GM18507 (cell line): ENCODE data around the gene GINS3.
"Not testable (repeated sequence)": the region's sequence is repeated elsewhere in the genome, so short reads cannot be mapped to it uniquely, and the experiment has no call there.

Experiments used
- DNase-seq: peaks from one replicate; pipeline ENCODE4 v3.0.0; 2011; ENCODE audit warnings: low read depth; ENCODE audit not compliant: insufficient read length; ENCODE audit errors: extremely low spot score
- FAIRE-seq: peaks from 2 replicates; lab custom pipeline; 2011; peaks lifted over from hg19 to GRCh38; lab: Jason Lieb, UNC

Gene GINS3

GRCh38 chr16:58384437-58385055 is 7.7 kb upstream of the GINS3 start:
- no peak for DNase-seq
- FAIRE-seq: no peak

GRCh38 chr16:58385218-58385773 is 7.0 kb upstream of the GINS3 start:
- no peak for FAIRE-seq
- DNase-seq: no peak

- FAIRE-seq (no peak), DNase-seq (no peak)
Observed at GRCh38 chr16:58389724-58390123, 2.5 kb upstream of the GINS3 start.

GRCh38 chr16:58393138-58393504 is 850 bp downstream of the GINS3 start:
- FAIRE-seq: peak; percentile 38
- no peak for DNase-seq

GRCh38 chr16:58396897-58397296 is 4.6 kb downstream of the GINS3 start:
- FAIRE-seq, DNase-seq: not testable (repeated sequence)

- no peak for DNase-seq
- FAIRE-seq: no peak
Observed at GRCh38 chr16:58399718-58400633, 7.7 kb downstream of the GINS3 start.

GRCh38 chr16:58401305-58401704 is 9.0 kb downstream of the GINS3 start:
- not testable (repeated sequence) for FAIRE-seq, DNase-seq

GRCh38 chr16:58402796-58403195 is 10.5 kb downstream of the GINS3 start:
- DNase-seq: no peak
- no peak for FAIRE-seq

- DNase-seq (no peak), FAIRE-seq (no peak)
Observed at GRCh38 chr16:58409316-58409973, 17.2 kb downstream of the GINS3 start.

GRCh38 chr16:58411336-58411735 is 19.1 kb downstream of the GINS3 start:
- no peak for FAIRE-seq

GRCh38 chr16:58411736-58412614 is 19.7 kb downstream of the GINS3 start:
- FAIRE-seq (no peak), DNase-seq (no peak)

More at GRCh38 chr16:58411336-58411735, 19.1 kb downstream of the GINS3 start:
- DNase-seq: no peak

- not testable (repeated sequence) for FAIRE-seq, DNase-seq
Observed at GRCh38 chr16:58412615-58412970, 20.3 kb downstream of the GINS3 start.

GRCh38 chr16:58413359-58413758 is 21.1 kb downstream of the GINS3 start:
- FAIRE-seq: no peak
- no peak for DNase-seq

- DNase-seq (no peak), FAIRE-seq (no peak)
Observed at GRCh38 chr16:58415003-58415402, 22.7 kb downstream of the GINS3 start.

GRCh38 chr16:58415961-58416360 is 23.7 kb downstream of the GINS3 start:
- DNase-seq: not testable (repeated sequence)

GRCh38 chr16:58417035-58417434 is 24.8 kb downstream of the GINS3 start:
- no peak for DNase-seq
- FAIRE-seq: no peak

More at GRCh38 chr16:58415961-58416360, 23.7 kb downstream of the GINS3 start:
- not testable (repeated sequence) for FAIRE-seq

- DNase-seq (no peak), FAIRE-seq (no peak)
Observed at GRCh38 chr16:58417600-58417999, 25.3 kb downstream of the GINS3 start.

- FAIRE-seq (no peak), DNase-seq (no peak)
Observed at GRCh38 chr16:58418026-58418425, 25.8 kb downstream of the GINS3 start.

- FAIRE-seq: no peak
Observed at GRCh38 chr16:58418601-58419000, 26.3 kb downstream of the GINS3 start.

More at GRCh38 chr16:58418601-58419000, 26.3 kb downstream of the GINS3 start:
- DNase-seq: no peak
